Iris pigment epithelial cell (primary cell): Measurements from ENCODE around the gene TRPM7.
"Not testable (repeated sequence)": the region's sequence is repeated elsewhere in the genome, so short reads cannot be mapped to it uniquely, and the experiment has no call there.

ENCODE experiments used
- DNase-seq: peaks from one replicate; pipeline ENCODE4 v3.0.0-alpha.2; 2011; ENCODE audit warnings: low read depth

The TRPM7 gene

GRCh38 chr15:50670115-50670514 lies 16.5 kb downstream of the TRPM7 start:
- DNase-seq, result no peak

DNA sequence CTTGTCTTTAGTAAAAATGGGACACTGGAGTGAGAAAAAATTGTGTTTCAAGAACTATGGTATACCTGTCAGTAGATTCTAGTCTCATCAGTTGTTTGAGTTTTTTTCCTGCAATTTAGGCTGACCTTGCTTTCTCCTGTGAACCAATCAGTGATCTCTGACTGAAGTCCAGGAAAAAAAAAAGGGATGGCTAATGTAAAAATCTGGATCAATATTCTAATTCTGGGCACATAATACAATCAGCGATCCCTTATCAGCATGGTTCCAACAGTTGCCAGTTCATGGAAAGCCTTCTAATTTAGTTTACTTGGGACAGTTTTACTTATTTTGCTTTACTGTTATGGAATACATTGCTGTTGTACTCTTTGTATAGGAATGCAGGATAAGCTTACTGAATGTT lies 17.0 kb downstream of the TRPM7 start:
- DNase-seq, result no peak

DNA sequence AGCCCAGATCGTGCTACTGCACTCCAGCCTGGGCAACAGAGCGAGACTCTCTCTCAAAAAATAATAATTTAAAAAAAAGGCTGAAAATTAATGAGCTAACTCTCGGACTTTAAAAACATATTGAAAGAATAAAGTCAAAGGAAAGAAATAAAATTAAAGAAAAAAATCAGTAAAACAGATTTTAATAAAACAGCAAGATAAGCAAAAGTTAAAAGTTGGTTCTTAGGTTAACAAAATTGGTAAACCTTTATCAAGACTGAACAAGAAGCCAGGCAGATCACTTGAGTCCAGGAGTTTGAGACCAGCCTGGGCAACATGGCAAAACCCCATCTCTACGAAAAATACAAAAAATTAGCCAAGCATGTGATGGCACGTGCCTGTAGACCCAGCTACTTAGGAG lies 20.7 kb downstream of the TRPM7 start:
- no peak for DNase-seq

DNA sequence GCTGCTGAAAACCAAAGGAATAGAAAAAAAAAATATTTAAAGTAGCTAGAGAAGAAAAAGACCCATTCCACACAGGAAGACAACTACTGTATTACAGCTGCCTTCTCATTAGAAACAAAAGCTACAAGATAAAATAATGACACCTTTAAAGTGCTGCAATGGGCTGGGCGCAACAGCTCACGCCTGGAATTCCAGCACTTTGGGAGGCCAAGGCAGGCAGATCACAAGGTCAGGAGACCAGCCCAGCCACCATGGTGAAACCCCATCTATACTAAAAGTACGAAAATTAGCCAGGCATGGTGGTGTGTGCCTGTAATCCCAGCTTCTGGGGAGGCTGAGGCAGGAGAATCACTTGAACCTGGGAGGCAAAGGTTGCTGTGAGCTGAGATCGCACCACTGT lies 31.0 kb downstream of the TRPM7 start:
- no peak for DNase-seq

DNA sequence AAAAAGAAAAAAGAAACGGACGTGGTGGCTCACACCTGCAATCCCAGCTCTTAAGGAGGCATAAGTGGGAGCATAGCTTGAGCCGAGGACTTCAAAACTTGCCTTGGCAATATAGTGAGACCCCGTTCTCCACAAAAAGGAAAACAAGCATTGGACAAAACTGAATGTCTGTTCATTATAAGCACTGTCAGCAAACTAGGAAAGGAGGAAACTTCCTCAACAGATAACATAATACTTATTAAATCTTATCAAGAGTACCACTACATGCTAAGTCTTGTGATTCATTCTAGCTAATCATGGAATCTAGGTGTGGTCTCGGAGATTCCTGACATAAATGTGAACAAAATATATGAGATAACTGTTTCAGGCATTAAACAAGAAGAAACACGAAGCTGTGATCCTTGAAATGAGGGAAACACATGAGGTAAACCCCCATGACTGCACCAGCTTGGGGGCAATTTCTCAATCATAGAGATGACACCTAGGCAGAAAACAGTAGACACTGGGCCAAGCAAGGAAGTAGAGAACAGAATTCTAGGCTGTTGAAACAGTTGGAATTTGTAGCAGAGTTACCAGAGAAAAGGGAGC lies 33.3 kb downstream of the TRPM7 start:
- peak; percentile 2 for DNase-seq

GRCh38 chr15:50652671-50653070 lies 33.9 kb downstream of the TRPM7 start:
- DNase-seq, result no peak

GRCh38 chr15:50641318-50641717 lies 45.3 kb downstream of the TRPM7 start:
- no peak for DNase-seq

DNA sequence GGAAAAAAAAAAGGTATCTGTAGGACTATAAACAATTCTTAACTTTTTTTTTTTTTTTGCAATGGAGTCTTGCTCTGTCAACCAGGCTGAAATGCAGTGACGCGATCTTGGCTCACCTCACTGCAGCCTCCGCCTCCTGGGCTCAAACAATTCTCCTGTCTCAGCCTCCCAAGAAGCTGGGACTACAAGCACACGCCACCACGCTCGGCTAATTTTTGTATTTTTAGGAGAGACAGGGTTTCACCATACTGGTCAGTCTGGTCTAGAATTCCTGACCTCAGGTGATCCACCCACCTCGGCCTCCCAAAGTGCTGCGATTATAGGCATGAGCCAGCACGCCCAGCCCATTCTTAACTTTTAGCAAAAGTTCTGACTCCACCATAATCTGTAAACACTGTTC lies 50.5 kb downstream of the TRPM7 start:
- no peak for DNase-seq

GRCh38 chr15:50633653-50634052 lies 52.9 kb downstream of the TRPM7 start:
- DNase-seq, result peak; percentile 65

DNA sequence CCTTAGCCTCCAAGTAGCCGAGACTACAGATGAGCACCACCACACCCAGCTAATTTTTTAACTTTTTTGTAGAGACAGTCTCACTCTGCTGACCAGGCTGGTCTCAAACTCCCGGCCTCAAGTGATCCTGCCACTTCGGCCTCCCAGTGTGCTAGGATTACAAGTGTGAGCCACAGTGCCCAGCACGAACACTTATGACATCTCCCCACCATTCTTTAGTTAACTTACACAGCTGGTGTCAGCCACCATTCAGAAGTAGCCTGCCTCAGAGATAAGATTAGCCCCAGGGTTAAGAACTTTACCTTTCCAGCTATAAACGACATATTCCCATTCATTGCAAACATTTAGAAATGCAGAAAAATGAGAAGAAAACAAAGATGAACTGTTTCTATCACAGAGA lies 58.2 kb downstream of the TRPM7 start:
- no peak for DNase-seq

GRCh38 chr15:50627351-50628055 lies 59.1 kb downstream of the TRPM7 start:
- peak; percentile 61 for DNase-seq

GRCh38 chr15:50624616-50625168 lies 61.9 kb downstream of the TRPM7 start:
- no peak for DNase-seq

- peak; percentile 23 for DNase-seq
Measured at GRCh38 chr15:50622361-50622943, 64.1 kb downstream of the TRPM7 start.

DNA sequence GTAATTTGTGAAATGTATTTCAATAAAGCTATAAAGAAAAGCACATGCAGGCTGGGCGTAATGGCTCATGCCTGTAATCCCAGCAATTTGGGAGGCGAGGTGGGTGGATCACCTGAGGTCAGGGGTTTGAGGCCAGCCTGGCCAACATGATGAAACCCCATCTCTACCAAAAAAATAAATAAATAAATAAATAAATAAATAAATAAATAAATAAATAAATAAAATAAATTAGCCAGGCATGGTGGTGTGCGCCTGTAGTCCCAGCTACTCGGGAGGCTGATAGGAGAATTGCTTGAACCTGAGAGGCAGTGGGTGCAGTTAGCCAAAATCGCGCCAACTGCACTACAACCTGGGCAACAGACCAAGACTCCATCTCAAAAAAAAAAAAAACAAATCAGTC lies 69.6 kb downstream of the TRPM7 start:
- DNase-seq, result not testable (repeated sequence)

DNA sequence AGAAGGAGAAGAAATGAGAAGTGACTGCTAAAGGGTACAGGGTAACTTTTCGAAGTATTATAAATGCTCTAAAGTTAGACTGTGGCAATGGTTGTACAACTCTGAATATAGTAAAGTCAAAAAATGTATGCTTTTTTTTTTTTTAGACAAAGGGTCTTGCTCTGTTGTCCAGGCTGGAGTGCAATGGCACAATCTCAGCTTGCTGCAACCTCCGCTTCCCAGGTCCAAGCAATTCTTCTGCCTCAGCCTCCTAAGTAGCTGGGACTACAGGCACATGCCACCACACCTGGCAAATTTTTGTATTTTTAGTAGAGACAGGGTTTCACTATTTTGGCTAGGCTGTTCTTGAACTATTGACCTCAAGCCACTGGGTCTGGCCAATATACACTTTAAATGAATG lies 70.0 kb downstream of the TRPM7 start:
- DNase-seq, result not testable (repeated sequence)

GRCh38 chr15:50613600-50613999 lies 73.0 kb downstream of the TRPM7 start:
- DNase-seq, result no peak

DNA sequence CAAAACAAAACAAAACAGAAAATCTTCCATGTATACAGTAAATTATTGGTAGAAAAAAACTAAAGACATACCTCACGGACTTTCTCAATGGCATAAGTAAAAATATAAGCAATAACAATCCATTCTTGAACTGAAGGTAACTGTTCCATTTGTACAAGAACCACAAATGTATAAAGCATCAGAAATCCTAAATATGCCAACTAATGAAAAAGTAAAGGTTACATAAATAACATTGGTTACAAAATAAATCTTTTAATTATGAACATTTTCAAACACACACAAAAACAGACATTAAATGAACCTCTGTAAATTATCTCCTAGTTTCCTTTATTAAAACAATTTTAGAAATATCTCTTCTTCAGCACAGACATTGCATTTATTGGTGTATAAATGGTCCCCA lies 79.5 kb downstream of the TRPM7 start:
- DNase-seq, result no peak

GRCh38 chr15:50605462-50605861 lies 81.1 kb downstream of the TRPM7 start:
- DNase-seq, result no peak

GRCh38 chr15:50602028-50602427 lies 84.6 kb downstream of the TRPM7 start:
- DNase-seq, result not testable (repeated sequence)

DNA sequence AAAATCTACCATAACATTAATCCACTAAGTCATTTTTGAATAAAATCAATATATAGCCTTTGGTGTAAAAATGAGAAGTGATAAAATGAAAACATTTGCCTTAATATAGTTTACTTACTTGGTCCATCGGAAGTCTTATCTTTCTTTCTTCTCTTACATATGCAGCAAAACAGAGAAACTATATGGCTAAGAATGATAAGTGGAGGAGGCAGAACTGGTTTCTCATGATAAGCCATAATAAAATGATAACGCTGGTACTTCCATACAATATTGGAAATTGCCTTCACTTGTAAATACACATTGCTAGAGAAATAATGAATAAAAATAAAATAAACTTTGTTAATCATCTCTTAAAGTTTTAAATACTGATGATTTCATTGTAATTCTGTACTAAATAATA lies 92.3 kb downstream of the TRPM7 start:
- no peak for DNase-seq

GRCh38 chr15:50593761-50594160 lies 92.8 kb downstream of the TRPM7 start:
- DNase-seq, result no peak

- no peak for DNase-seq
Measured at GRCh38 chr15:50590288-50590687, 96.3 kb downstream of the TRPM7 start.

- DNase-seq, result no peak
Measured at GRCh38 chr15:50577492-50577891, 109.1 kb downstream of the TRPM7 start.
